Parathyroid adenoma (tissue), 2 donors: ENCODE data around the gene VKORC1L1.
A peak's percentile ranks its signal among the peaks of the same experiment; 100 is the strongest.
"Not testable (repeated sequence)": the region's sequence is repeated elsewhere in the genome, so short reads cannot be mapped to it uniquely, and the experiment has no call there.

Experiments
- H2AFZ ChIP-seq: fragments of 300-600 bp; sonication (generic); one replicate; pipeline ENCODE4 v1.7.0; 2017; ENCODE audit warnings: antibody characterized with exemption, mild to moderate bottlenecking
- H3K27ac ChIP-seq: fragments of 300-600 bp; sonication (generic); one replicate; pipeline ENCODE4 v1.7.0; 2017
- H3K27me3 ChIP-seq: fragments of 300-600 bp; sonication (generic); one replicate; pipeline ENCODE4 v1.7.0; 2017; ENCODE audit warnings: low read length; ENCODE audit not compliant: control insufficient read depth, insufficient read depth
- H3K36me3 ChIP-seq: fragments of 300-600 bp; sonication (generic); one replicate; pipeline ENCODE4 v1.7.0; 2017; ENCODE audit warnings: low read length; ENCODE audit not compliant: control insufficient read depth, insufficient read depth
- H3K4me1 ChIP-seq: fragments of 300-600 bp; sonication (generic); one replicate; pipeline ENCODE4 v1.7.0; 2017; ENCODE audit warnings: control low read depth
- H3K4me2 ChIP-seq: fragments of 300-600 bp; sonication (generic); one replicate; pipeline ENCODE4 v1.7.0; 2017; ENCODE audit warnings: low read length
- H3K4me3 ChIP-seq: fragments of 300-600 bp; sonication (generic); one replicate; pipeline ENCODE4 v1.7.0; 2017; ENCODE audit warnings: low read depth, low read length
- H3K79me2 ChIP-seq: fragments of 300-600 bp; sonication (generic); one replicate; pipeline ENCODE4 v1.7.0; 2017; ENCODE audit warnings: control low read depth
- H3K9ac ChIP-seq: fragments of 300-600 bp; sonication (generic); one replicate; pipeline ENCODE4 v1.7.0; 2017; ENCODE audit warnings: mild to moderate bottlenecking
- H3K9me3 ChIP-seq: fragments of 300-600 bp; sonication (generic); one replicate; pipeline ENCODE4 v1.7.0; 2017; ENCODE audit warnings: low read length; ENCODE audit not compliant: control insufficient read depth
- CTCF ChIP-seq: fragments of 300-600 bp; sonication (generic); IDR thresholded peaks from one replicate; pipeline ENCODE4 v1.7.0; 2017; ENCODE audit warnings: antibody characterized with exemption, mild to moderate bottlenecking
- donor health status: primary hyperparathyroidism.

VKORC1L1 gene

GRCh38 chr7:65983965-65984658, 111.2 kb downstream of the VKORC1L1 start:
- Histone ChIP-seq H3K4me2 (no peak overlapping the region), H3K4me1 (peaks cover 5% of the 10 kb centered on the region), H3K4me3 (no peak overlapping the region), H3K36me3 (no peaks in the 10 kb centered on the region), H2AFZ (no peak overlapping the region), H3K27me3 (no peaks in the 10 kb centered on the region), H3K27ac (no peak overlapping the region), H3K9ac (no peak overlapping the region), H3K9me3 (no peaks in the 10 kb centered on the region), H3K79me2 (peaks cover 5% of the 10 kb centered on the region)
- TF ChIP-seq CTCF: no peak

- H3K36me3 ChIP-seq: no peaks in the 10 kb centered on the region
- no peaks in the 10 kb centered on the region for H3K27me3 ChIP-seq
- no peak overlapping the region for H3K9ac ChIP-seq
- H3K27ac ChIP-seq: no peak overlapping the region
- no peak for TF ChIP-seq CTCF
- H3K4me3 ChIP-seq: no peak overlapping the region
- H3K79me2 ChIP-seq: no peaks in the 10 kb centered on the region
- no peak overlapping the region for H3K4me2 ChIP-seq
- no peaks in the 10 kb centered on the region for H3K4me1 ChIP-seq
- H3K9me3 ChIP-seq: no peaks in the 10 kb centered on the region
- peak overlapping the region; percentile 28 for H2AFZ ChIP-seq
These were observed 115.2 kb downstream of the VKORC1L1 start for GRCh38 chr7:65988084-65988483.

GRCh38 chr7:65988503-65988902, 115.6 kb downstream of the VKORC1L1 start:
- not testable (repeated sequence) for H3K4me3 ChIP-seq, H3K27ac ChIP-seq, H3K27me3 ChIP-seq, H3K4me2 ChIP-seq, H3K36me3 ChIP-seq, H3K9me3 ChIP-seq, H3K4me1 ChIP-seq, H3K79me2 ChIP-seq, H3K9ac ChIP-seq
- H2AFZ ChIP-seq: peak overlapping the region; percentile 28

- no peak overlapping the region for H3K9ac ChIP-seq
These were observed 116.8 kb downstream of the VKORC1L1 start for GRCh38 chr7:65989694-65990080.

GRCh38 chr7:65991829-65992228, 119.0 kb downstream of the VKORC1L1 start:
- not testable (repeated sequence) for H3K9ac ChIP-seq, H3K79me2 ChIP-seq, H3K36me3 ChIP-seq, H3K4me2 ChIP-seq, H3K27me3 ChIP-seq, H3K9me3 ChIP-seq, H2AFZ ChIP-seq, H3K4me3 ChIP-seq, H3K27ac ChIP-seq, H3K4me1 ChIP-seq

More at GRCh38 chr7:65989694-65990080, 116.8 kb downstream of the VKORC1L1 start:
- Histone ChIP-seq H3K36me3 (no peaks in the 10 kb centered on the region), H3K9me3 (no peaks in the 10 kb centered on the region), H3K4me2 (no peak overlapping the region), H3K4me3 (no peak overlapping the region), H3K4me1 (no peaks in the 10 kb centered on the region), H2AFZ (no peak overlapping the region), H3K27ac (no peak overlapping the region), H3K79me2 (no peaks in the 10 kb centered on the region), H3K27me3 (no peaks in the 10 kb centered on the region)
- no peak for TF ChIP-seq CTCF

- Histone ChIP-seq H3K4me1 (no peaks in the 10 kb centered on the region), H3K4me2 (no peak overlapping the region), H3K27me3 (no peaks in the 10 kb centered on the region), H3K4me3 (no peak overlapping the region), H2AFZ (no peak overlapping the region), H3K9ac (no peak overlapping the region), H3K9me3 (no peaks in the 10 kb centered on the region), H3K79me2 (no peaks in the 10 kb centered on the region), H3K27ac (no peak overlapping the region), H3K36me3 (no peaks in the 10 kb centered on the region)
- no peak for TF ChIP-seq CTCF
These were observed 119.7 kb downstream of the VKORC1L1 start for GRCh38 chr7:65992526-65992925.

GRCh38 chr7:65994984-65995383, 122.1 kb downstream of the VKORC1L1 start:
- H3K4me3 ChIP-seq, H2AFZ ChIP-seq, H3K27ac ChIP-seq, H3K4me1 ChIP-seq, H3K36me3 ChIP-seq, H3K9ac ChIP-seq, H3K79me2 ChIP-seq, H3K27me3 ChIP-seq, H3K9me3 ChIP-seq, H3K4me2 ChIP-seq: not testable (repeated sequence)

GRCh38 chr7:66000823-66001417, 128.0 kb downstream of the VKORC1L1 start:
- not testable (repeated sequence) for H3K79me2 ChIP-seq, H3K27ac ChIP-seq

More at GRCh38 chr7:66000823-66001417, 128.0 kb downstream of the VKORC1L1 start:
- not testable (repeated sequence) for H3K4me2 ChIP-seq, H3K9ac ChIP-seq, H3K4me3 ChIP-seq, H2AFZ ChIP-seq, H3K27me3 ChIP-seq, H3K36me3 ChIP-seq, H3K4me1 ChIP-seq, H3K9me3 ChIP-seq
